ENCODE measurements around the gene PSMD7. TPM values are rescaled to one million over a fixed set of nuclear protein-coding genes. Genes with fewer than 3 reads are reported as not detected.

PSMD7 gene
- polyA plus RNA-seq (2012; ENCODE audit: insufficient read length, low read depth) = 136 TPM

- peak; percentile 59 for TF ChIP-seq FOXP2 (optimal IDR thresholded peaks at IDR 0.05; ENCODE audit: borderline replicate concordance, extremely low read depth, extremely low read length, insufficient read depth)
- TF ChIP-seq TAF1 (IDR thresholded peaks at IDR 0.05; ENCODE audit: borderline replicate concordance, insufficient read depth, low read length) = peak; percentile 85; the same call in 1 of the 2 replicates
- peak; percentile 80 for TF ChIP-seq POLR2AphosphoS5 (IDR thresholded peaks at IDR 0.05; ENCODE audit: low read depth, low read length)
- TF ChIP-seq, protein P1, sequence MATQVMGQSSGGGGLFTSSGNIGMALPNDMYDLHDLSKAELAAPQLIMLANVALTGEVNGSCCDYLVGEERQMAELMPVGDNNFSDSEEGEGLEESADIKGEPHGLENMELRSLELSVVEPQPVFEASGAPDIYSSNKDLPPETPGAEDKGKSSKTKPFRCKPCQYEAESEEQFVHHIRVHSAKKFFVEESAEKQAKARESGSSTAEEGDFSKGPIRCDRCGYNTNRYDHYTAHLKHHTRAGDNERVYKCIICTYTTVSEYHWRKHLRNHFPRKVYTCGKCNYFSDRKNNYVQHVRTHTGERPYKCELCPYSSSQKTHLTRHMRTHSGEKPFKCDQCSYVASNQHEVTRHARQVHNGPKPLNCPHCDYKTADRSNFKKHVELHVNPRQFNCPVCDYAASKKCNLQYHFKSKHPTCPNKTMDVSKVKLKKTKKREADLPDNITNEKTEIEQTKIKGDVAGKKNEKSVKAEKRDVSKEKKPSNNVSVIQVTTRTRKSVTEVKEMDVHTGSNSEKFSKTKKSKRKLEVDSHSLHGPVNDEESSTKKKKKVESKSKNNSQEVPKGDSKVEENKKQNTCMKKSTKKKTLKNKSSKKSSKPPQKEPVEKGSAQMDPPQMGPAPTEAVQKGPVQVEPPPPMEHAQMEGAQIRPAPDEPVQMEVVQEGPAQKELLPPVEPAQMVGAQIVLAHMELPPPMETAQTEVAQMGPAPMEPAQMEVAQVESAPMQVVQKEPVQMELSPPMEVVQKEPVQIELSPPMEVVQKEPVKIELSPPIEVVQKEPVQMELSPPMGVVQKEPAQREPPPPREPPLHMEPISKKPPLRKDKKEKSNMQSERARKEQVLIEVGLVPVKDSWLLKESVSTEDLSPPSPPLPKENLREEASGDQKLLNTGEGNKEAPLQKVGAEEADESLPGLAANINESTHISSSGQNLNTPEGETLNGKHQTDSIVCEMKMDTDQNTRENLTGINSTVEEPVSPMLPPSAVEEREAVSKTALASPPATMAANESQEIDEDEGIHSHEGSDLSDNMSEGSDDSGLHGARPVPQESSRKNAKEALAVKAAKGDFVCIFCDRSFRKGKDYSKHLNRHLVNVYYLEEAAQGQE (IDR thresholded peaks at IDR 0.05; ENCODE audit: insufficient read depth in 1 of 2, low read depth in 2 of 2, low read length in 2 of 2) = no peak
Measured at GRCh38 chr16:74296432-74297144, at the start of gene PSMD7. TSS of gene PSMD7 (plus strand) at chr16:74296814. CDS start at chr16:74296915, 101 bp downstream.

GRCh38 chr16:74249254-74249653 is 47.4 kb upstream of the PSMD7 start:
- TF ChIP-seq TAF1 (IDR thresholded peaks at IDR 0.05; ENCODE audit: borderline replicate concordance, insufficient read depth, low read length) = no peak
- no peak for TF ChIP-seq POLR2AphosphoS5 (IDR thresholded peaks at IDR 0.05; ENCODE audit: low read depth, low read length)

GRCh38 chr16:74249846-74250245 is 46.8 kb upstream of the PSMD7 start:
- TF ChIP-seq SIN3A (IDR thresholded peaks at IDR 0.05; ENCODE audit: borderline replicate concordance, insufficient read depth, low read length) (no peak), TAF1 (IDR thresholded peaks at IDR 0.05; ENCODE audit: borderline replicate concordance, insufficient read depth, low read length) (no peak), POLR2AphosphoS5 (IDR thresholded peaks at IDR 0.05; ENCODE audit: low read depth, low read length) (no peak), FOXP2 (optimal IDR thresholded peaks at IDR 0.05; ENCODE audit: borderline replicate concordance, extremely low read depth, extremely low read length, insufficient read depth) (no peak)
- TF ChIP-seq, protein P1 (IDR thresholded peaks at IDR 0.05; ENCODE audit: insufficient read depth in 1 of 2, low read depth in 2 of 2, low read length in 2 of 2) = no peak

GRCh38 chr16:74252329-74252728 is 44.3 kb upstream of the PSMD7 start:
- no peak for TF ChIP-seq POLR2AphosphoS5 (IDR thresholded peaks at IDR 0.05; ENCODE audit: low read depth, low read length)
- TF ChIP-seq SIN3A (IDR thresholded peaks at IDR 0.05; ENCODE audit: borderline replicate concordance, insufficient read depth, low read length) = no peak
- TF ChIP-seq, protein P1 (IDR thresholded peaks at IDR 0.05; ENCODE audit: insufficient read depth in 1 of 2, low read depth in 2 of 2, low read length in 2 of 2) = no peak
- TF ChIP-seq FOXP2 (optimal IDR thresholded peaks at IDR 0.05; ENCODE audit: borderline replicate concordance, extremely low read depth, extremely low read length, insufficient read depth) = no peak
- TF ChIP-seq TAF1 (IDR thresholded peaks at IDR 0.05; ENCODE audit: borderline replicate concordance, insufficient read depth, low read length) = no peak

- TF ChIP-seq, protein P1 (IDR thresholded peaks at IDR 0.05; ENCODE audit: insufficient read depth in 1 of 2, low read depth in 2 of 2, low read length in 2 of 2) = no peak
- TF ChIP-seq SIN3A (IDR thresholded peaks at IDR 0.05; ENCODE audit: borderline replicate concordance, insufficient read depth, low read length) = no peak
- TF ChIP-seq POLR2AphosphoS5 (IDR thresholded peaks at IDR 0.05; ENCODE audit: low read depth, low read length) = no peak
- TF ChIP-seq FOXP2 (optimal IDR thresholded peaks at IDR 0.05; ENCODE audit: borderline replicate concordance, extremely low read depth, extremely low read length, insufficient read depth) = no peak
- no peak for TF ChIP-seq TAF1 (IDR thresholded peaks at IDR 0.05; ENCODE audit: borderline replicate concordance, insufficient read depth, low read length)
Measured at GRCh38 chr16:74253161-74253938, 43.3 kb upstream of the PSMD7 start.
